ENCODE results near the gene RGS7.

RGS7 gene

DNA sequence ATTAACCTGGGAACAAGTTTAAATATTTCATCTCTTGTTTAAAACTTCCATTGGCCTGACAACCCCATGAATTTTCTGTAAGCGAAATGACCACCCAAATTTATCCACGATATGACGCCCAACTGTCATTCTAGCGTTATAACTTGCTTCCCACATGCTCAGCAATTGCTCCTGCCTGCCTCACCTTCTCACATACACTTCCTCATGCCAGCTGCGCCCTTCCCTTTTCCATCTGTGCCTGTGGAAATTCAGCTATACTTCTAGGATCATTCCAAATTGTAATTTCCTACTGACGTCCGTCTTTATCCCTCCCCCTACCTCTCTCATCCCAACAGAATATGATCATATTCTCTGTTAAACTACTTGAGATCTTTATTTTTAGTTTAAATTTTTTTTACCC is 248.0 kb downstream of the RGS7 start:
- no peak overlapping the region for H3K4me3 ChIP-seq (ENCODE audit: low read depth, low read length)
- DNase-seq (ENCODE audit: low read depth): no peak
- TF ChIP-seq, protein P1, sequence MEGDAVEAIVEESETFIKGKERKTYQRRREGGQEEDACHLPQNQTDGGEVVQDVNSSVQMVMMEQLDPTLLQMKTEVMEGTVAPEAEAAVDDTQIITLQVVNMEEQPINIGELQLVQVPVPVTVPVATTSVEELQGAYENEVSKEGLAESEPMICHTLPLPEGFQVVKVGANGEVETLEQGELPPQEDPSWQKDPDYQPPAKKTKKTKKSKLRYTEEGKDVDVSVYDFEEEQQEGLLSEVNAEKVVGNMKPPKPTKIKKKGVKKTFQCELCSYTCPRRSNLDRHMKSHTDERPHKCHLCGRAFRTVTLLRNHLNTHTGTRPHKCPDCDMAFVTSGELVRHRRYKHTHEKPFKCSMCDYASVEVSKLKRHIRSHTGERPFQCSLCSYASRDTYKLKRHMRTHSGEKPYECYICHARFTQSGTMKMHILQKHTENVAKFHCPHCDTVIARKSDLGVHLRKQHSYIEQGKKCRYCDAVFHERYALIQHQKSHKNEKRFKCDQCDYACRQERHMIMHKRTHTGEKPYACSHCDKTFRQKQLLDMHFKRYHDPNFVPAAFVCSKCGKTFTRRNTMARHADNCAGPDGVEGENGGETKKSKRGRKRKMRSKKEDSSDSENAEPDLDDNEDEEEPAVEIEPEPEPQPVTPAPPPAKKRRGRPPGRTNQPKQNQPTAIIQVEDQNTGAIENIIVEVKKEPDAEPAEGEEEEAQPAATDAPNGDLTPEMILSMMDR (IDR thresholded peaks at IDR 0.05; ENCODE audit: insufficient read depth, low read depth, low read length, missing control alignments): no peak

DNA sequence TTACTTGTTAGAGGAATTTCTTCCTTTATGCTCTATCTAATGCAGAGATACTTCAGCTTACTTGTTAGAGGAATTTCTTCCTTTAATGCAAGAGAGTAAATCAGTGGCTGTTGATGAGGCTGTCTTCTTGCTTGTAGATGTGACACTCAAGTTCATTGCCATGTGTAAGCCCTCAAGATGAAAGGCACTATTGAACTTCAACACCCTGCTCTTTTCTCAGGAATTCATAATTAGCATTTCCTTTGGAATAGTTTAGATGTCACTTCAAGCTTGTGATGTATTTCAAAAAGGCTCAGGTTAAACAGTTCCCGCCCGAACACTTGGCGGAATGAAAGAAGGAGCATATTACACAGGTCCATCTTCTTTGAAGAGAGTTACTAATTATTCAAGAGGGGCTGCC is 251.9 kb downstream of the RGS7 start:
- TF ChIP-seq, protein P1 (IDR thresholded peaks at IDR 0.05; ENCODE audit: insufficient read depth, low read depth, low read length, missing control alignments): no peak
- no peak overlapping the region for H3K4me3 ChIP-seq (ENCODE audit: low read depth, low read length)

GRCh38 chr1:241102664-241103063 is 254.3 kb downstream of the RGS7 start:
- no peak overlapping the region for H3K4me3 ChIP-seq (ENCODE audit: low read depth, low read length)
- DNase-seq (ENCODE audit: low read depth): no peak
- TF ChIP-seq, protein P1 (IDR thresholded peaks at IDR 0.05; ENCODE audit: insufficient read depth, low read depth, low read length, missing control alignments): no peak

More for the DNA sequence above, 251.9 kb downstream of the RGS7 start:
- DNase-seq (ENCODE audit: low read depth): no peak

- DNase-seq (ENCODE audit: low read depth): no peak
- no peak overlapping the region for H3K4me3 ChIP-seq (ENCODE audit: low read depth, low read length)
- TF ChIP-seq, protein P1 (IDR thresholded peaks at IDR 0.05; ENCODE audit: insufficient read depth, low read depth, low read length, missing control alignments): no peak
Observed at GRCh38 chr1:241101622-241102021, 255.4 kb downstream of the RGS7 start.

DNA sequence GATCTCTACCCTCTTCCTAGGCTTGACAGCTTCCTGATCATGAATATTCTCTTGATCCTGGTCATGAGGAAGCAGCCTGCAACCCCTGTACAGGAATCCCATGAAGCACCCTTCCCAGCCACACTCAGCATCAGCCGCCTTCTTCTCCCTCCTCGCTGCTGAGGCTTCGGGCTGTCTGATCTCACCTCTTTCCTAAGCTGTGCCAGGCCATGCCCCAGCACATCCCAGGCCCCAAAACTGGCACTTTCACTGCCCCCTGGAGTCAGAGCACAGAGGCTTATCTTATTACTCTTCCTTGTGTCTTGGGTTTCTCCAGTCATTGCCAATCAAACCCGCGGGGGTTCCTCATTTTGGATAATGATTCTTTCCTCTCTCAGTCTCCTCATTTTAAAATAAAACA is 259.5 kb downstream of the RGS7 start:
- H3K4me3 ChIP-seq (ENCODE audit: low read depth, low read length): no peak overlapping the region
- TF ChIP-seq, protein P1 (IDR thresholded peaks at IDR 0.05; ENCODE audit: insufficient read depth, low read depth, low read length, missing control alignments): no peak
- no peak for DNase-seq (ENCODE audit: low read depth)

- TF ChIP-seq, protein P1 (IDR thresholded peaks at IDR 0.05; ENCODE audit: insufficient read depth, low read depth, low read length, missing control alignments): no peak
- no peak overlapping the region for H3K4me3 ChIP-seq (ENCODE audit: low read depth, low read length)
- no peak for DNase-seq (ENCODE audit: low read depth)
Observed at GRCh38 chr1:241096982-241097381, 260.0 kb downstream of the RGS7 start.

DNA sequence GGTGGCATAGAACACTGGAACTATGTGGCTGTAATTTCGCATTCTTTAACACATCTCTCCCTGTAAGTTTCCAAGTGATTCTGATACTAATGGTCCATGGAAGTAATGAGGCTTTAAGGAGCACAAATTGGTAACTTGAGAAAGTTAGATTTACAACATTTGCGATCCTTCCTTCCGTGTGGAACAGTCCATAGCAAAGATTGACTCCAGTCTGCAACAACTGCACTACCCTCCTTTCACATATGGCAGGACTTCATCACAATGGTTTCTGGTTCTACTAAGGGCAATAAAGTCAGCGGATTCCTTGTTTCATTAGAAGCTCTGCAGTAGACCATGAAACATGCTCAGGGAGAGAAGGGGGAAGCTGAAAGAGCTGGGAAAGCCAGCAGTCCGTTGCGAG is 261.2 kb downstream of the RGS7 start:
- no peak overlapping the region for H3K4me3 ChIP-seq (ENCODE audit: low read depth, low read length)
- TF ChIP-seq, protein P1 (IDR thresholded peaks at IDR 0.05; ENCODE audit: insufficient read depth, low read depth, low read length, missing control alignments): no peak
- DNase-seq (ENCODE audit: low read depth): no peak
